ENCODE results near the gene SMCP.

The SMCP gene, protein sequence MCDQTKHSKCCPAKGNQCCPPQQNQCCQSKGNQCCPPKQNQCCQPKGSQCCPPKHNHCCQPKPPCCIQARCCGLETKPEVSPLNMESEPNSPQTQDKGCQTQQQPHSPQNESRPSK

DNA sequence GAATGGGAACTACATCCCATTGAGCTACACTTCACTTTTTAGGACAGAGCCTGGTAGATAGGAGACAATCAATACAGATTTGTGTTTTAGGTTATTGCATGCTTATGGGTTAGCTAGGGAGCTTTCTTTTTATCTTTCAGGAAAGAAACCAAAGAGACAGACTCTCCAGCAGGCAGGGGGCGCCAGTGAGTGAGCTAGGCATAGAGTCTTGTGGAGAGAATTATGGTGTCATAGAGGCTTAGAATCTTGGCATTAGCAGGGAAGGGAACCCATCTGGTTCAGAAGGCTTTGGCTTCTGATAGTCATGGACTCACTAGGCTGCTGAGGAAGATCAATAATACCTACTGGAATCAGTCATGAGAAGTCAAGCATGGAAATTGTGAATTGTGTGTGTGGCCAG lies at the start of gene SMCP:
SMCP (plus strand) TSS at position 281 of the 400 bp plus-strand sequence. CDS start 6,101 bp downstream, outside the sequence.
- Histone ChIP-seq H3K4me3 (ENCODE audit: low read length) (no peak within 1 kb of the TSS), H3K27ac (ENCODE audit: low read length) (no peak within 1 kb of the TSS), H3K9ac (ENCODE audit: low read depth, low read length) (no peak within 1 kb of the TSS), H3K36me3 (ENCODE audit: insufficient read depth, low read depth, low read length) (no peaks in the 10 kb centered on the region), H3K9me3 (ENCODE audit: insufficient read depth, low read depth, low read length) (no peaks in the 10 kb centered on the region; the same call in 1 of the 2 replicates), H3K27me3 (ENCODE audit: insufficient read depth, low read length) (no peaks in the 10 kb centered on the region), H3K4me1 (ENCODE audit: insufficient read depth, low read length) (no peaks in the 10 kb centered on the region)

GRCh38 chr1:152836870-152837269 lies 41.3 kb upstream of the SMCP start:
- no peak overlapping the region for H3K9ac ChIP-seq (ENCODE audit: low read depth, low read length)
- H3K27me3 ChIP-seq (ENCODE audit: insufficient read depth, low read length) = no peaks in the 10 kb centered on the region
- no peaks in the 10 kb centered on the region for H3K36me3 ChIP-seq (ENCODE audit: insufficient read depth, low read depth, low read length)
- no peaks in the 10 kb centered on the region for H3K4me1 ChIP-seq (ENCODE audit: insufficient read depth, low read length)
- H3K9me3 ChIP-seq (ENCODE audit: insufficient read depth, low read depth, low read length) = peaks cover 30% of the 10 kb centered on the region
- no peak overlapping the region for H3K4me3 ChIP-seq (ENCODE audit: low read length)
- no peak overlapping the region for H3K27ac ChIP-seq (ENCODE audit: low read length)

- Histone ChIP-seq H3K9me3 (ENCODE audit: insufficient read depth, low read depth, low read length) (peaks cover 36% of the 10 kb centered on the region), H3K27ac (ENCODE audit: low read length) (no peak within 1 kb of the TSS), H3K9ac (ENCODE audit: low read depth, low read length) (no peak within 1 kb of the TSS), H3K4me3 (ENCODE audit: low read length) (no peak within 1 kb of the TSS), H3K36me3 (ENCODE audit: insufficient read depth, low read depth, low read length) (no peaks in the 10 kb centered on the region), H3K4me1 (ENCODE audit: insufficient read depth, low read length) (no peaks in the 10 kb centered on the region), H3K27me3 (ENCODE audit: insufficient read depth, low read length) (no peaks in the 10 kb centered on the region)
Measured at GRCh38 chr1:152842556-152842955, 35.6 kb upstream of the SMCP start, which contains the start of gene LCE6A. Gene LCE6A (plus strand): TSS chr1:152842856. CDS start chr1:152843521, 665 bp downstream.

DNA sequence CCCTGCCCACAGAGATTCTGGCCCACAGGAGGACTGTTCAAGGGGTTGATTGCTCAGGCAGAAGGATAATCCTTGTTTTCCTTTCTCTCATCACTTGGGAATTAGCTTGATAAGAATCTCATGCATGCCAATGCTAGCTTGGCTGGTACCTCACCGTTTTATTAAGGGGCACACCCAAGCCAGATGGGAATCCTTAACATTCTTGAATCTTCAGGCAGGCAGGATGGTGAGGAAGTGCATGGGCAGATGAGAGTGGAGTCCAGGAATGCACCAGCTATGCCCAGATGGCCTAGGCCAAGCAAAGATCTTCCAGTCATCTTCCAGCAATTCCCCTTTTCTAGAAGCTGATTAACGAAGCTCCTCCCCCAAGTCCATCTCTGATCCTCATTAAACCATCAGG lies 22.5 kb upstream of the SMCP start:
- Histone ChIP-seq H3K36me3 (ENCODE audit: insufficient read depth, low read depth, low read length) (no peaks in the 10 kb centered on the region), H3K4me3 (ENCODE audit: low read length) (no peak overlapping the region), H3K27ac (ENCODE audit: low read length) (no peak overlapping the region), H3K4me1 (ENCODE audit: insufficient read depth, low read length) (no peaks in the 10 kb centered on the region), H3K9ac (ENCODE audit: low read depth, low read length) (no peak overlapping the region), H3K9me3 (ENCODE audit: insufficient read depth, low read depth, low read length) (peaks cover 69% of the 10 kb centered on the region), H3K27me3 (ENCODE audit: insufficient read depth, low read length) (no peaks in the 10 kb centered on the region)

- Histone ChIP-seq H3K9me3 (ENCODE audit: insufficient read depth, low read depth, low read length) (peaks cover 76% of the 10 kb centered on the region), H3K4me1 (ENCODE audit: insufficient read depth, low read length) (no peaks in the 10 kb centered on the region), H3K27ac (ENCODE audit: low read length) (no peak overlapping the region)
Measured at GRCh38 chr1:152858062-152858461, 20.1 kb upstream of the SMCP start.

DNA sequence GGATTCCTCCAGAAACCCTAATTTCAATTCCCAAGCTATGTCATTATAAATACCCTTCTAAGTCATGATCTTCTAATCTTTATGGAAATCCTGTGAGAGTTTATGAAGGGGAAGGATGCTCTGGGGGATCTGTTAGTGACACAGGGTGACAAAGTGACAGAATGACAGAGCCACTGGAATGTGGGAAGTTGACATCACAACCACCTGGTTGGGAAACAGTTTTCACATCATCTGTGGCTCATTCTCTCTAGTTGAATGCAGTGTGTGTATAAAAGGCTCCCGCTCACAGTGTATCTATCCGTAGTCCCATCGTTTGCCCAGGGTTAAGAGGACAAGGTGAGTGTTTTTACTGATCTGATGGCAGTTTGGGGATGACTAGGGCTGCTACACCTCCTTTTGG lies 18.4 kb upstream of the SMCP start, which contains the start of gene LCE7A:
LCE7A (plus strand) TSS at position 301 of the 400 bp plus-strand sequence. CDS start 702 bp downstream, outside the sequence.
- H3K27me3 ChIP-seq (ENCODE audit: insufficient read depth, low read length) = no peaks in the 10 kb centered on the region
- H3K36me3 ChIP-seq (ENCODE audit: insufficient read depth, low read depth, low read length) = no peaks in the 10 kb centered on the region
- no peak within 1 kb of the TSS for H3K9ac ChIP-seq (ENCODE audit: low read depth, low read length)
- no peak within 1 kb of the TSS for H3K4me3 ChIP-seq (ENCODE audit: low read length)
- H3K4me1 ChIP-seq (ENCODE audit: insufficient read depth, low read length) = no peaks in the 10 kb centered on the region
- no peak within 1 kb of the TSS for H3K27ac ChIP-seq (ENCODE audit: low read length)
- peaks cover 72% of the 10 kb centered on the region for H3K9me3 ChIP-seq (ENCODE audit: insufficient read depth, low read depth, low read length)

More at GRCh38 chr1:152858062-152858461, 20.1 kb upstream of the SMCP start:
- no peaks in the 10 kb centered on the region for H3K27me3 ChIP-seq (ENCODE audit: insufficient read depth, low read length)
- no peak overlapping the region for H3K9ac ChIP-seq (ENCODE audit: low read depth, low read length)
- no peak overlapping the region for H3K4me3 ChIP-seq (ENCODE audit: low read length)
- no peaks in the 10 kb centered on the region for H3K36me3 ChIP-seq (ENCODE audit: insufficient read depth, low read depth, low read length)

DNA sequence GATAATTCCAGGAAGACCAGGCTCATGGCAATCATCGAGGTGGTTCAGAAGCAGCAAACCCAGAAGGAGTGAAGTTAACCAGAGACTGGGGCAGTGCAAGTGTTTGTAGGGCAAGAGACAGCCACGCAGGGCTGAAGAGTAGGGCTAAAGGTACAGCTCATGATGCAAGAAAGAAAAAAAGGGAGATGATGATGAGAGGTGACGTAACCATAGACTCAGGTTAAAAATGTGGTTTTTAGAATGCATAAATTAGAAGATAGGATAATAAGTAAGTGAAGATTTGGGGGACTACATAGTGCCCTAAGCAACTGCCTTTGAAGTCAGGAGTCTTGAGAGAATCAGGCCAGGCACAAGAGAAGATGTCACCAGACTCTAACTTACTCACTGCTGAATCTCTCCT lies 18.0 kb upstream of the SMCP start:
- no peak overlapping the region for H3K9ac ChIP-seq (ENCODE audit: low read depth, low read length)
- peaks cover 68% of the 10 kb centered on the region for H3K9me3 ChIP-seq (ENCODE audit: insufficient read depth, low read depth, low read length)
- no peak overlapping the region for H3K4me3 ChIP-seq (ENCODE audit: low read length)
- no peaks in the 10 kb centered on the region for H3K36me3 ChIP-seq (ENCODE audit: insufficient read depth, low read depth, low read length)
- H3K4me1 ChIP-seq (ENCODE audit: insufficient read depth, low read length) = no peaks in the 10 kb centered on the region
- H3K27ac ChIP-seq (ENCODE audit: low read length) = no peak overlapping the region
- H3K27me3 ChIP-seq (ENCODE audit: insufficient read depth, low read length) = no peaks in the 10 kb centered on the region

- no peak overlapping the region for H3K4me3 ChIP-seq (ENCODE audit: low read length)
- no peaks in the 10 kb centered on the region for H3K36me3 ChIP-seq (ENCODE audit: insufficient read depth, low read depth, low read length)
- H3K27me3 ChIP-seq (ENCODE audit: insufficient read depth, low read length) = no peaks in the 10 kb centered on the region
- H3K4me1 ChIP-seq (ENCODE audit: insufficient read depth, low read length) = no peaks in the 10 kb centered on the region
- no peak overlapping the region for H3K27ac ChIP-seq (ENCODE audit: low read length)
- peaks cover 56% of the 10 kb centered on the region for H3K9me3 ChIP-seq (ENCODE audit: insufficient read depth, low read depth, low read length)
- no peak overlapping the region for H3K9ac ChIP-seq (ENCODE audit: low read depth, low read length)
Measured at GRCh38 chr1:152861374-152861773, 16.7 kb upstream of the SMCP start.

DNA sequence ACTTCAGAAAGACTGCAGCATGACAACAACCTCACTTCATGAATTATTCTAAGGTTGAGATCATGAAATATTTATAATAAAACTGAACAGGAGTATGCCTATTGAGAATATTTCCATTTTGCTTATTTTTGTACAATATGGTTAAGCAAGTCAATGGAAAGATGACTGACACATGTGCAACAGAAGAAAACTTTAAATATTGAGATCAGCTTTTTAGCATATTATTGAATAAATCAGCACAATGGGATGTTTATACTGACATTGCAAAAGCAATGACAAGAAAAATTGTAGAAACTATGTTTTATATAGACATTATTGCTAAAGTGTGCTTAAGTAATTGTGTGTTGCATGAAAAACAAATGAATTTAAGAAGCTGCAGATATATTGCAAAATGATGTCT lies 13.7 kb upstream of the SMCP start:
- no peak overlapping the region for H3K27ac ChIP-seq (ENCODE audit: low read length)
- H3K4me1 ChIP-seq (ENCODE audit: insufficient read depth, low read length) = no peaks in the 10 kb centered on the region
- no peaks in the 10 kb centered on the region for H3K27me3 ChIP-seq (ENCODE audit: insufficient read depth, low read length)
- peaks cover 33% of the 10 kb centered on the region for H3K9me3 ChIP-seq (ENCODE audit: insufficient read depth, low read depth, low read length)
- no peak overlapping the region for H3K4me3 ChIP-seq (ENCODE audit: low read length)
- no peak overlapping the region for H3K9ac ChIP-seq (ENCODE audit: low read depth, low read length)
- no peaks in the 10 kb centered on the region for H3K36me3 ChIP-seq (ENCODE audit: insufficient read depth, low read depth, low read length)

DNA sequence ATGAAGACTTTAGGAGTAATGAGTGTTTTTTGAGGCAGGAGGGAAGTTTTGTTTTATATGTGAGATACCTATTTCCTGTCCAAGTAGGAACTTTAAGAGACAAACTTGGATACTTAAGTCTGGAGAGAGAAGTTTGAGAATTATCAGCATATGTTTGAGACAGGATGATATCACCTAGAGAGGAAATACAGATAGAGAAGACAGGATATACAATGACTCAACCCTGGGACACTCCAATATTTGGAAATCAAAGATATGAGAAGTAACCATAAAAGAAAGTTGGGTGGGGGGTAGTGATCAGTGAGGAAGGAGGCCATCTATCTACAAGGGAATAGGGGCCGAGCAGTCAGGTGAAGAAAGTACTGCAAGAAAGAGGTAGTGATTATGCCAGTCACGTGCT lies 11.8 kb upstream of the SMCP start:
- no peaks in the 10 kb centered on the region for H3K4me1 ChIP-seq (ENCODE audit: insufficient read depth, low read length)
- no peak overlapping the region for H3K27ac ChIP-seq (ENCODE audit: low read length)
- no peaks in the 10 kb centered on the region for H3K27me3 ChIP-seq (ENCODE audit: insufficient read depth, low read length)
- peaks cover 20% of the 10 kb centered on the region for H3K9me3 ChIP-seq (ENCODE audit: insufficient read depth, low read depth, low read length)
- no peak overlapping the region for H3K4me3 ChIP-seq (ENCODE audit: low read length)
- H3K36me3 ChIP-seq (ENCODE audit: insufficient read depth, low read depth, low read length) = no peaks in the 10 kb centered on the region
- no peak overlapping the region for H3K9ac ChIP-seq (ENCODE audit: low read depth, low read length)

- Histone ChIP-seq H3K27me3 (ENCODE audit: insufficient read depth, low read length) (no peaks in the 10 kb centered on the region), H3K36me3 (ENCODE audit: insufficient read depth, low read depth, low read length) (no peaks in the 10 kb centered on the region), H3K9me3 (ENCODE audit: insufficient read depth, low read depth, low read length) (peaks cover 5% of the 10 kb centered on the region; the same call in 1 of the 2 replicates), H3K4me3 (ENCODE audit: low read length) (no peak overlapping the region), H3K4me1 (ENCODE audit: insufficient read depth, low read length) (no peaks in the 10 kb centered on the region), H3K27ac (ENCODE audit: low read length) (no peak overlapping the region), H3K9ac (ENCODE audit: low read depth, low read length) (no peak overlapping the region)
Measured at GRCh38 chr1:152869808-152870419, 8.2 kb upstream of the SMCP start.

Data from iPS-20b (cell line).